Activated T-cell treated with anti-CD3 and anti-CD28 coated beads, Interleukin-2, amount 50 U/mL, for 72 hours (primary cell): ENCODE data around the gene SRGAP2. TPM values are rescaled to one million over a fixed set of nuclear protein-coding genes. Genes with fewer than 3 reads are reported as not detected.
"Not testable (repeated sequence)": the region's sequence is repeated elsewhere in the genome, so short reads cannot be mapped to it uniquely, and the experiment has no call there.

Source experiments
- ATAC-seq, 2 donors: fragments of 150-1000 bp; cut with Tn5 transposase; replicated peaks in 1 of 2; 2 replicates each; pipeline ENCODE4 v1.10.0; 2021; ENCODE audit warnings: moderate library complexity in 2 of 2, mild to moderate bottlenecking in 1 of 2
- DNase-seq, 2 donors: peaks; one replicate each; pipeline ENCODE4 v3.0.0; 2021 to 2022; ENCODE audit warnings: mixed read lengths in 1 of 2
- H3K27ac Mint-ChIP-seq: one replicate; pipeline ENCODE4 v1.8.0; 2022; ENCODE audit warnings: mild to moderate bottlenecking, moderate library complexity, mixed read lengths
- H3K27me3 Mint-ChIP-seq: one replicate; pipeline ENCODE4 v1.8.0; 2022; ENCODE audit warnings: low read depth, mixed read lengths
- H3K36me3 Mint-ChIP-seq, 2 donors: one replicate each; pipeline ENCODE4 v1.8.0; 2022; ENCODE audit warnings: mixed read lengths in 2 of 2, mild to moderate bottlenecking in 1 of 2; ENCODE audit not compliant: insufficient read depth in 2 of 2
- H3K4me1 Mint-ChIP-seq: one replicate; pipeline ENCODE4 v1.8.0; 2022; ENCODE audit warnings: low read depth, mixed read lengths
- H3K4me3 Mint-ChIP-seq, 2 donors: one replicate each; pipeline ENCODE4 v1.8.0; 2022; ENCODE audit warnings: mild to moderate bottlenecking in 2 of 2, mixed read lengths in 2 of 2, moderate library complexity in 2 of 2
- H3K9me3 Mint-ChIP-seq, 2 donors: one replicate each; pipeline ENCODE4 v1.8.0; 2022; ENCODE audit warnings: mixed read lengths in 2 of 2
- total RNA-seq, 2 donors: library from RNA; stranded (reverse); gene quantifications; one replicate each; pipeline ENCODE4 v1.2.3, GENCODE V29; 2022

Gene SRGAP2
- total RNA-seq, result 10 to 100 TPM; 49.8 to 51.3 TPM

DNA sequence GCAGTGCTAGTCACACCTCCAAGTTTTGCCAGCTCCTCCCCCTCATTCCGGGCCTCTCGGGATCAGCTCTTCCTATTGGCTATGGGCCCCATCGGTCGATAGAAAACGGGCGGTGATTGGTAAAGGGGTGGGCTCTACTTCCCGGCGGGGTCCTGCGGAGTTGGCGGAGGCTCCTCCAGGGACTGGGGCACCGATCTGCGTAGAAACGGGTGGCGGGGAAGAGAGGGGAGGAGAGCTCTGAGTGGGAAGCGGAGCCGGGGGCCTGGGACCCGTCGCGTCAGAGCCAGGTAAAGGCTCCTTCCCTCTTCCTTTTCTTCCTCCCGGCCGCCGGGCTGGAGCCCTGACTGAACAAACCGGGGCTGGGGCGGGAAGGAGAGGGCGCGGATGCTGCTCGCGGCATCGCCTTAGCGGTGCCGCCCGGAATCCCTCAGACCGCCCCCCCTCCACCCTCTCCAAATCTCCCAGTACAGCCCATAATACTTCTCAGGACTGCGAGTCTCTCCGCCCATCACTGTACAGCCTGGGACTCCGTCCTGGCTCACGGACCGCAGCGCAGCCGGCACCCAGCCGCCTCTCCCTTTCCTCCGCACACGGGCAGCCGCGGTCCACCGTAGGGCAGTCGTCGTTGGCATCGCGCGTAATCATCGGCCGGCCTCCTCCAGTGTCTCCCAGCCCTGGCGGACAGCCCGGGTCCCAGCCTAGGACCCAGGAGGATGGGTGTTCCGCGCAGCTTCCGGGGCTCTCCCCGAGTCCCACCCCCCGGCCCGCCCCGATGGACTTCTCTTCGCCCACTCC lies at the start of gene SRGAP2:
TSS of gene SRGAP2 (plus strand) at position 178 of the 795 bp plus-strand sequence. CDS start 2,430 bp downstream, outside the sequence.
- H3K4me1 Mint-ChIP-seq, H3K9me3 Mint-ChIP-seq, H3K36me3 Mint-ChIP-seq, H3K27me3 Mint-ChIP-seq: not testable (repeated sequence)
- Mint-ChIP-seq H3K4me3 (peak within 1 kb of the TSS; percentile 81 to 89), H3K27ac (peak within 1 kb of the TSS; percentile 25)
- peak; percentile 47 to 49 for DNase-seq
- peak; percentile 4 to 9 for ATAC-seq

DNA sequence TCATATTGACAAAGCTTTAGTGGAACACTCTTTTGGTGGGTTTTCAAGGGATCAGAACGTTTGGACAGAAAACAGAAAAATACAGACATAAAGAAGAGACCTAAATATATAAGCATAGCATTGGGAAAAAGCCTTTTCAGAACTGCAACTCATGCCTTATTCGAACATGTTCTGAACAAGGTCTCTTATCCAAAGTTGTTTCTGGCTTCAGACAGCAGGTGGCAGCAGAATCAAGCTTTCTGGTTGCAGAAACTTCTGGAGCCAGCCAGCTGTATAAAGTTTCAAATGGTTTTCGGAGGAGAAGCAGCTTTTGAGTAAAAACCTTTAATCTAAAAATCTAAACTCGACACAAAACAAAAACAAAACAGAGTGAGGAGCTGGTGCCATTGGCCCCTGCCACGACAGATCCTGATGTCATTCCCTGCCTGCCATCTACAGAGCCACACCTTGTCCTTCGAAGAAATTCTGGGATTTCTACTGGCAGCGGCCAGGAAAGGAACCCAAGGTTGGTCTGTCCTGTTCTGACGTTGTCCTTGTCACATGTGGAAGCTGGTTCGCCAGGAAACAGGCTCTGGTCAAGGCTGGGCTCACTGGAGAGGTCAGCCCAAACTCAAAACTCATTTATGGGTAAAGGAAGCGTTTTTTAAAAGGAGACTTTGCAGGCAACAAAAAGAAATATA lies 35.9 kb upstream of the SRGAP2 start:
- DNase-seq, H3K4me3 Mint-ChIP-seq, H3K27ac Mint-ChIP-seq, H3K36me3 Mint-ChIP-seq, H3K9me3 Mint-ChIP-seq, H3K4me1 Mint-ChIP-seq, H3K27me3 Mint-ChIP-seq: not testable (repeated sequence)
- ATAC-seq, result peak; percentile 56 to 58

DNA sequence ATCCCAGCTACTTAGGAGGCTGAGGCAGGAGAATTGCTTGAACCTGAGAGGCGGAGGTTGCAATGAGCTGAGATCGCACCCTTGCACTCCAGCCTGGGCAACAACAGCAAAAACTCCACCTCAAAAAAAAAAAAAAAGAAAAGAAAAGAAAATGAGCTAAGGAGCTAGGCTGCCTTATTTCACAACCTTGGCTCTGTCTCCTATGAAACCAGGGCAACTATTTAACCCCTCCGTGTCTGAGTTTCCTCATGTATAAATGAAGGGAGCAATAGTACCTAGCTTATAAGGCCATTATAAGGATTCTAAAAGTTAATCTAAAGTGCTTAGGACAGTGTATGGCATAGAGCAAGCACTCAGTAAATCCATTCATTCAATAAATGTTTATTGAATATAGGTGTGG lies 33.5 kb upstream of the SRGAP2 start:
- not testable (repeated sequence) for DNase-seq, ATAC-seq, H3K27me3 Mint-ChIP-seq, H3K36me3 Mint-ChIP-seq, H3K9me3 Mint-ChIP-seq, H3K4me1 Mint-ChIP-seq, H3K27ac Mint-ChIP-seq, H3K4me3 Mint-ChIP-seq

DNA sequence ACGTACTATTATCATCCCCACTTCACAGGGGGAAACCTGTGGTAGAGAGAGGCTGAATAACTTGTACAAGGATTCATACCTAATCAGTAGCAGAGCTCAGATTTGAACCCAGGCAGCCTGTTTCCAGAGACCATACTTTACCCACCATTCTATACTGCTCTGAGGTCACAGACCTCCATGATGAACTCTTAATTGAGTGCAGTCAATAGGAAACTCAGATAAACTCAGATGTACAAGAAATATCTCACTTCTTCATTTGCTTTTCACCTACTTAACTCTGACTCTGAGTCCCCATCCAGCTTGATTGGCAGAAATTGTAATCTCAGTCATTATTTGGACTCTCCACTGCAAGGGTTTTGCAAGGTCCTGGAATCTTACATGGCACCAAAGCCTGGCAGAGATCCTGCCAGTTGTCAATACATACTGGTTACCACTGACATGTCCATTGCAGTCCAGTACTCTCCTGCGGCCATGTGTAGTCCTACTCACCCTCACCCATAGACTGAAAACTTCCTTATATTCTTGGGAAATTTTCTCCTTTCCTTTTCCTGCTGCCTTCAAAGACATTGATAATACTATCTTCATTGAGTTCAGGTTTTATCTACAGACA lies 30.1 kb upstream of the SRGAP2 start:
- H3K9me3 Mint-ChIP-seq, H3K4me3 Mint-ChIP-seq, H3K27ac Mint-ChIP-seq, DNase-seq, ATAC-seq, H3K36me3 Mint-ChIP-seq, H3K27me3 Mint-ChIP-seq, H3K4me1 Mint-ChIP-seq: not testable (repeated sequence)

DNA sequence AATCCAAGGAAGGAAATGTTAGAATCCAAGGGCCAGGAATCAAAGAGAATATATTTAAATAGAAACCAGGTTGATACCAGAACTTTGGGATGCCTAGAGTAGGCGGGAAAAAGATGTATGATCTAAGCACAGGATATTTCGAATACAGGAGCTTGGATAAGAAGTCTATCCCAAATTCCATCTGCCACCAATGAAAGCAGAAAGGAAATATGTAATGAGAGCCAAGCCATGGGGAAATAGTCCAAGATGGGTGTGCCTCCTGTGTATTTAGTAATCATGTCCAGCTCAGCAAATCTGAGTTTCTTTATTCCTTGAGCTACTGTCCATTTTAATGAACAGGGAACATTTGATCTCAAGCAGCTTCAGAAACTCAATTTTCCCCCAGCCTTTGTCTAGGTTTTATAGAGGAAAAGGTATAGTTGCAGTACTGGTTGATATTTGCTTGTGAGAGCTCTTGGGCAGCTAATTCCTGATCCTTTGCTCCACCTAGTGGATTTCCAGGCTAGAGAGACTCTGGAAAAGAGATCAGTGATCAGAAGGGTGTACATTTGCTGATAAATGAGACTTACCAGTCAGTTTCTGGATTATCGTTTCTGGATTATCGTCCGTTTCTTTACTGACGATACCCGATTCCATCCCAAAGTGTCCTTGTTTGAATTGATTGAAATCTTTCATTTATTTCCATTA lies 29.0 kb upstream of the SRGAP2 start:
- H3K4me1 Mint-ChIP-seq, DNase-seq, H3K27ac Mint-ChIP-seq, H3K27me3 Mint-ChIP-seq, H3K4me3 Mint-ChIP-seq, ATAC-seq, H3K36me3 Mint-ChIP-seq, H3K9me3 Mint-ChIP-seq: not testable (repeated sequence)

DNA sequence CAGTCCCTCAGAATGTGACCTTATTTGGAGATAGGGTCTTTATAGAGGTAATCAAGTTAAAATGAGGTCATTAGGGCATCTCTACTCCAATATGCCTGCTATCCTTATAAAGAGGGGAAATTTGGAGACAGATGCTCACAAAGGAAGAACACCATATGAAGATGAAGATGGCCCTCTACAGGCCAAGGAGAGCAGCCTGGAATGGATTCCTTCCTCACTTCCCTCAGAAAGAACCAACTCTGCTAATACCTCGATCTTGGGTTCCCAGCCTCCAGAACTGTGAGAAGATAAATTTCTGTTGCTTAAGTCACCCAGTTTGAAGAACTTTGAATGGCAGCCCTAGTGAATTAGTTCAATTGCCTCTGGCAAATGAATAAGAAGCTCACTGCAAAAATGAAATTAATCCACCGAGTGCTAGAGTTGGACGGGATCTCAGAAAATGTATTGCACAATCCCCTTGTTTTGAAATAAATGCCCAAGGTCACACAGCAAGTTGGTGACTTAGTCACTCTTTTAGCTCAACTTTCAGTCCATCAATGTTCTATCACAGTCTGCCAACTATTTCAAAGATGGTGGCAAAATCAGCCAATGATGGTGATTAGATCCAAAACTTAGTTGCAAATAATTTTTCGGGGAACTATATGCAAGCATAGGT lies 27.8 kb upstream of the SRGAP2 start:
- H3K27me3 Mint-ChIP-seq, H3K4me3 Mint-ChIP-seq, H3K27ac Mint-ChIP-seq, DNase-seq, H3K9me3 Mint-ChIP-seq, H3K4me1 Mint-ChIP-seq, ATAC-seq, H3K36me3 Mint-ChIP-seq: not testable (repeated sequence)

DNA sequence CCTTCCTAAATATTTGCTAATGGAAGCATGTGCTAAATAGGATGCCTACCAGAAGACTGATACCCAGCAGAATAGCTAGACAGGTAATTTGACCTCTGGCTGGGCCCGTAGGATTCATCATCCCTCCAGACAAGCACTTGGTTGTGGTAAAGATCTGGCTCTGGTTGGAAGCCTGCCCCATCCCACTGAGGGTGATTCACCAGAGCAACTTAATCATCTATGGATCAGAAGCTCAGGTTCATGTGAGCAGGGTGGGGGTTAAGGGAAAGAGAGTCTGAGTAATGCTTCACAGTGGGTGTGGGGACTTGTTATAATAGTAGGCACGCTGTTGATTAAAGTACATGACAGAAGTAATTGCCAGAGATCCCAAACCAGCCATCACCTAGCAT lies 27.2 kb upstream of the SRGAP2 start:
- H3K9me3 Mint-ChIP-seq, H3K27me3 Mint-ChIP-seq, H3K4me1 Mint-ChIP-seq, H3K36me3 Mint-ChIP-seq, H3K4me3 Mint-ChIP-seq, H3K27ac Mint-ChIP-seq: not testable (repeated sequence)
- DNase-seq (peak in 1 of 2 donors; percentile 1), ATAC-seq (peak; percentile 58 to 66)

DNA sequence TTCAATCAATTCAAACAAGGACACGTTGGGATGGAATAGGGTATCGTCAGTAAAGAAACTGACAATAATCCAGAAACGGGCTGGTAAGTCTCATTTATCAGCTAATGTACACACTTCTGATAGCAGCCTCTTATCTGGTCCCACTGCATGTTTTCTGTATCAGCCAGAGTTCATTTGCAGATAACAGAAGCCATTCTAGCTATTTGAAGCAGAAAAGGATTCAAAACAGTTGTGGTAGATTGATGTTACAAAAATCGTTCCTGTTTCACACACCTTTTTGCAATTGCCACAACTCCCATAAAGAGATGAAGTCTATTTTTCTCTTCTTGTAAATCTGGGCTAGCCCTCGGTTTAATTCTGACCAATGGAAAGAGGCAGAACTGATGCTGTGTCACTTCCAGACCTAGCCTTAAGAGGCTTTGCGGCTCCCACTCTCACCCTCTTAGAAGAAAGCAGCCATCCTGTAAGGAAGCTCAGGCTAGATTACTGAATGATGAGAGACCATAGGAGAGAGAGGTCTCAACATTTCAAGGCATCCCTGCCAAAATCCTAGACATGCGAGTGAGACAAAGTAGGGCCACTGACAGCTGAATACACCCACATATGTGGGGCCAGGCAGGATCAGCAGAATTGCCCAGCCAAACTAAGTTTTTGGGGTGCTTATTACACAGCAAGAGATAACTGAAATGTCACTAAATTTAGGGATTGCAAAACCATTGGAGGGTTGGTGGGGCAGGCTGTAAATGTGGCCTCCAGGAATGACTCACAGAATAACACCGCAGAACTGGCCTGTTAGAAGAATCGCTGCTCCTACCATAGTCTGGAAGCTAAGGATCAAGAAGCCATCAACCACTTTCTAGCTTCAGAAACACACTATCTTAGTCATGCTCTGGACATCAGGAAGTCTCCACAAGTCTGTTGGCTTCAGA lies 25.0 kb upstream of the SRGAP2 start:
- H3K27me3 Mint-ChIP-seq, H3K4me1 Mint-ChIP-seq, H3K4me3 Mint-ChIP-seq, ATAC-seq, DNase-seq, H3K27ac Mint-ChIP-seq, H3K9me3 Mint-ChIP-seq, H3K36me3 Mint-ChIP-seq: not testable (repeated sequence)

DNA sequence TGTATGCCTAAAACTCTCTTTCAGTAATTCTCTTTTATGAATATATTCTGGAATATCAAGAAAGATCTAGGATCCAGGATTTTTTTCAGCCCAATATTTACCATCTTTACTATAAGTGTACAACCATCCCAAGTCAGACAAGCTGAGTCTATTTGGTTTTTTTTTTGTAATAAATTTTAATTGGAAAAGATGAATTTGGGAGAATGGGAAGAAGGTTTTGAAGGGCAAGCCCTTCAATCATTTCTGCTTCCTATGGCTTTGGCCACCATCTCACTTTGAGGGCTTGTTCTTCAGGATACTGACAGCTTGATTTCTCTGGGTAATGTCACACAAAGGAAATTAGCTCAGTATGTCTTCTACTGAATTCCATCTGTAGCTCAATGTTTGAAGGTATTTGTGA lies 23.7 kb upstream of the SRGAP2 start:
- H3K27me3 Mint-ChIP-seq, H3K27ac Mint-ChIP-seq, H3K4me3 Mint-ChIP-seq, H3K9me3 Mint-ChIP-seq, DNase-seq, H3K36me3 Mint-ChIP-seq, H3K4me1 Mint-ChIP-seq, ATAC-seq: not testable (repeated sequence)

DNA sequence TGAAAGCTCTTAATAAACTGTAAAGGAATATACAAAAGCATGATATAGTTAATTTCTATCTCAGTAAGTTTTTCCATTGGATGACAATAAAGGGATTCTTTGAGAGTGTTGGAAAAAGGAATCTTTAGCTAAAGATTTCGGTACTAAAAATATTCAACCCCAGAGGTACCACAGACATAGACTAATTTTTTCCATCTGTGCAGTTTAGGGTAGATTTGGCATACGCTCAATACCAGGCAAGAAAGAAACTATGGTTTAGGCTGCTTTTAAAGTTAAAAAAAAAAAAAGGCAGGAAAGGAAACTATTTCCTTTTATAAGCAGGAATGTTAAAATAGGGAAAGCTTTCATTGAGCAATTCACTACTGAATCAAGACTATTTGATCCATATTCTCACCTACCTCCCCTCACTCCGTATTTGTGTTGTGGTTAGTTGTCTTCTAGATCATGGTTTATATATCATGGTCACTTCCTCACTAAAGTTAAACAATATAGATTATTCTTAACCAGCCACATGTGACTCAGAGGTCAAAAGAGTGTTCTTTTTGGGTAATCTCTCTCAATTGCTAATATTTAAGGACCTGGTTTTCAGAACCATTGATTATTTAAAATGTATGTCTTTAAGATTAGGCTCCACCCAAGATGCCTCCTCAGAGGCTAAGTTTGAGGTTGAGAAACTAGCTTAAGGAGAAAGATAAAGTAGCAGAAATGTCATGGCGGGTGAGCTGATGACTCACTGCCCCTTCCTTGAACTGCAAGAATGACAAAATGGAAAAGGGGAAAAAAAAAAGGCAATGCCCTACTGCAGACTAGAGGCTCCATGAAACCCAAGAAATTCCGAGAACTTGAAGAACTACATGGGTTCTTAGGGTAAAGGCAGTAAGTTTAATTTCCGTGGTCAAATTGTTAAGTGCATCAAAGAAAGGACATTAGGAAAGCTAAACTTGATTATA lies 20.7 kb upstream of the SRGAP2 start:
- ATAC-seq, result peak; percentile 39 to 46
- H3K36me3 Mint-ChIP-seq, H3K4me1 Mint-ChIP-seq, H3K4me3 Mint-ChIP-seq, DNase-seq, H3K27ac Mint-ChIP-seq, H3K27me3 Mint-ChIP-seq, H3K9me3 Mint-ChIP-seq: not testable (repeated sequence)

DNA sequence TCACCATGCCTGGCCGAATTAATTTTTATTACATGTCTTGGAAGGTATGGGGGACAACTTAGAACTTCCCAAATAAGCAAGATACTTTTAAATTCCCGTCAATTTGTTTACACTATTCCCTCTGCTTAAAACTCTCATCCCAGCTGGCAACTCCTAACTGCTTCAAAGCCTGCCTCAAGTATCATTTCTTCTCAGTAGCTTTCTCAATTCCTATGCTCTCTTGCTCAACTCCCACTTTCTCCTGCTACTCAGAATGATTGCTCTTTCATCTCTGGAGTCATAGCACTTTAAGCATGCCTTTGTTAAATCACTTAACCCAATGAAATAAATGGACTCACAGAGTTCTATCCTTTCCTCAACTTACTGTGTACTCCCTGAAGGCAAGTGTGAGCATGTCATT lies 19.6 kb upstream of the SRGAP2 start:
- not testable (repeated sequence) for H3K27ac Mint-ChIP-seq, DNase-seq, H3K36me3 Mint-ChIP-seq, H3K4me1 Mint-ChIP-seq, H3K9me3 Mint-ChIP-seq, ATAC-seq, H3K4me3 Mint-ChIP-seq, H3K27me3 Mint-ChIP-seq
